Measurements from ENCODE around the gene CTPS2.

Gene CTPS2

DNA sequence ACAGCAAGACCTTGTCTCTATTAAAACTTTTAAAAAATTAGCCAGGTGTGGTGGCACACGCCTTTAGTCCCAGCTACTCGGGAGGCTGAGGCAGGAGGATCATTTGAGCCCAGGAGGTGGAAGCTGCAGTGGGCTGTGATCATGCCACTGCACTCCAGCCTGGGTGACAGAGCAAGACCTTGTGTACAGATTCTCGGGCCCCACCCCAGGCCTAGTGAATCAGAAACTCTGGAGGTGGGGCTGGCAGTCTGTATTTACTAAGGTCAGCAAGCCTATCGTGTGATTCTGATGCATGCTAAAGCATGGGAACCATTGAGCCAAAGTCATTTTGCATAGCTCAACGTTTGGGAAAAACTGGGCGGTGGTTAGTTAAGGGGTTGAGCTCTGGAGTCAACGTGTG lies 59.0 kb downstream of the CTPS2 start:
- no peak overlapping the region for H3K14ac ChIP-seq (ENCODE audit: low read length in 2 of 2)
- WGBS, result 96% methylated on average over 6 of the region's 7 CpGs
- no peak overlapping the region for H3K9ac ChIP-seq (ENCODE audit: low read length)
- peaks cover 5% of the 10 kb centered on the region for H3K4me1 ChIP-seq (ENCODE audit: control insufficient read depth, insufficient read depth, low read depth, low read length)
- no peaks in the 10 kb centered on the region for H3K79me1 ChIP-seq (replicated peaks; ENCODE audit: low read length, poor library complexity, severe bottlenecking)
- DNase-seq, result no peak
- H4K8ac ChIP-seq (ENCODE audit: low read length), result no peak overlapping the region
- no peak overlapping the region for H2BK15ac ChIP-seq (ENCODE audit: low read depth, poor library complexity, severe bottlenecking)
- no peak overlapping the region for H3K4ac ChIP-seq (ENCODE audit: low read depth in 1 of 2, low read length in 2 of 2)
- H2AK5ac ChIP-seq (ENCODE audit: low read length, severe bottlenecking), result no peak overlapping the region
- H3K4me3 ChIP-seq (ENCODE audit: insufficient read depth in 1 of 2, low read depth in 1 of 2, low read length in 2 of 2), result no peak overlapping the region
- H3K4me2 ChIP-seq (ENCODE audit: low read length, poor library complexity, severe bottlenecking), result no peak overlapping the region
- no peak overlapping the region for H4K91ac ChIP-seq (ENCODE audit: low read length)
- H2BK12ac ChIP-seq (ENCODE audit: low read length in 2 of 2), result no peak overlapping the region
- H2BK120ac ChIP-seq (ENCODE audit: low read depth, low read length), result no peak overlapping the region
- no peaks in the 10 kb centered on the region for H3K36me3 ChIP-seq (ENCODE audit: control insufficient read depth in 1 of 2, insufficient read depth in 2 of 2, low read depth in 1 of 2, low read length in 2 of 2)
- no peak overlapping the region for H3K27ac ChIP-seq (ENCODE audit: low read length, poor library complexity, severe bottlenecking)
- no peak overlapping the region for H2BK5ac ChIP-seq (ENCODE audit: low read depth, low read length, poor library complexity, severe bottlenecking)
- no peak overlapping the region for H3K18ac ChIP-seq (ENCODE audit: low read depth in 1 of 2, low read length in 2 of 2)
- peaks cover 0 to 16% of the 10 kb centered on the region in 2 experiments for H3K27me3 ChIP-seq (ENCODE audit: control insufficient read depth in 1 of 2, insufficient read depth in 1 of 2, low read length in 2 of 2)
- H3K23ac ChIP-seq (ENCODE audit: low read length in 2 of 2), result no peak overlapping the region
- no peaks in the 10 kb centered on the region for H3K9me3 ChIP-seq (ENCODE audit: control insufficient read depth, low read length)
- H2AFZ ChIP-seq (ENCODE audit: low read depth, low read length), result no peak overlapping the region

DNA sequence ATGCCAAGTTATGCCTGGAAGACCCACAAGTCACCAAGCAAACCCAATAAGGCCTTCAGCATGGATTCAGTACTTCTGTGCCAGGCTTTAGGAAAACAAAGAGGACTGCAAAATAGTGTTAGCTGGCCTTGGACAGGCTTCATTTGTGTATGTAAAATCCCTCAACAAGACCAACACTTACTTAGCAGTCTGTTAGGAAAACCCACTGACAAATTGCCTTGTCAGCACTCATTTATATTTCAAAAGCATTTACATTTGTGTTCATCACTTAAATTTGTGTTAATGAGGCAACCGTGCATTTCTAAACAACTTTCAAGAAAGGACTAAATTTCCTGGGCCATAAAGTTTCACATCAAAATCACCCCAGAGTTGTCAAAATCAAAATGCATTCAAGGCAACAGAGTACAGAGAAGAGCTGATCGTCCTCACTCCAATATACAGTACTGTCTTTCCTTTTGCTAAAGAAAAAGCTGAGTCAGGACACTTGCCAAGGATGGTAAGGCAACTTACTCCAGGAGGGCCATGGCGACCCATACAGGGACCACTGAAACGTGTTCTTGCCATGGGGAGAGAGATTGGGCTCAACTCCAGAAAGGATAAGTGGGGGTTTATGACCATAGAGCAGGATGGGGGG lies 61.0 kb downstream of the CTPS2 start:
- Histone ChIP-seq H3K14ac (ENCODE audit: low read length in 2 of 2) (no peak overlapping the region), H4K8ac (ENCODE audit: low read length) (no peak overlapping the region), H3K27me3 (ENCODE audit: control insufficient read depth in 1 of 2, insufficient read depth in 1 of 2, low read length in 2 of 2) (peaks cover 0 to 21% of the 10 kb centered on the region in 2 experiments), H3K4me2 (ENCODE audit: low read length, poor library complexity, severe bottlenecking) (no peak overlapping the region), H2BK5ac (ENCODE audit: low read depth, low read length, poor library complexity, severe bottlenecking) (no peak overlapping the region), H3K18ac (ENCODE audit: low read depth in 1 of 2, low read length in 2 of 2) (no peak overlapping the region), H2BK120ac (ENCODE audit: low read depth, low read length) (no peak overlapping the region), H3K79me1 (replicated peaks; ENCODE audit: low read length, poor library complexity, severe bottlenecking) (no peaks in the 10 kb centered on the region), H2AK5ac (ENCODE audit: low read length, severe bottlenecking) (no peak overlapping the region), H2BK15ac (ENCODE audit: low read depth, poor library complexity, severe bottlenecking) (no peak overlapping the region), H3K36me3 (ENCODE audit: control insufficient read depth in 1 of 2, insufficient read depth in 2 of 2, low read depth in 1 of 2, low read length in 2 of 2) (no peaks in the 10 kb centered on the region), H3K9ac (ENCODE audit: low read length) (no peak overlapping the region), H3K4me3 (ENCODE audit: insufficient read depth in 1 of 2, low read depth in 1 of 2, low read length in 2 of 2) (no peak overlapping the region), H4K91ac (ENCODE audit: low read length) (no peak overlapping the region), H3K9me3 (ENCODE audit: control insufficient read depth, low read length) (no peaks in the 10 kb centered on the region), H3K27ac (ENCODE audit: low read length, poor library complexity, severe bottlenecking) (no peak overlapping the region), H3K4me1 (ENCODE audit: control insufficient read depth, insufficient read depth, low read depth, low read length) (peaks cover 3% of the 10 kb centered on the region), H3K23ac (ENCODE audit: low read length in 2 of 2) (no peak overlapping the region), H2AFZ (ENCODE audit: low read depth, low read length) (no peak overlapping the region), H3K4ac (ENCODE audit: low read depth in 1 of 2, low read length in 2 of 2) (no peak overlapping the region), H2BK12ac (ENCODE audit: low read length in 2 of 2) (no peak overlapping the region)
- DNase-seq, result no peak
- 97% methylated on average over 3 of the region's 4 CpGs for WGBS

DNA sequence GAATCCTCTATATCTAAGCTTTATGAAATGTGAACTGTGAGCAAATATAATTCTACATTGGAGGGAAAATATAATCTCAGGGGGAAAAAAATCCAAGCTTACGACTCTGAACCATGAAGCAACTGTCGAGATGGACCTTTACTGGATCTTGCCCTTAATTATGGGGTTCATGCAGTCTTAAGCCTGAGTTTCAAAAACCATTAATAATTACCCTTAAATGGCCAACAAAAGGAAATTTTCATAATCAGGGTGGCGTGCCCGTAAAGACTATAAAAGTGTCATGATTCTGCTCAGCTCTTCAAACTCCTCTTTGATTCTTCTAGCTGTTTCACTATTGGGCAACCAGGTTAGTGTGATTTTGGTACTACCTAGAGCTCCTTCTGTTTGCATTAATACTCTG lies 62.6 kb downstream of the CTPS2 start, which contains the start of gene S100G:
Gene S100G (plus strand): TSS at position 301 of the 400 bp plus-strand sequence. CDS start 849 bp downstream, outside the sequence.
- Histone ChIP-seq H3K36me3 (ENCODE audit: control insufficient read depth in 1 of 2, insufficient read depth in 2 of 2, low read depth in 1 of 2, low read length in 2 of 2) (no peaks in the 10 kb centered on the region), H3K4me3 (ENCODE audit: insufficient read depth in 1 of 2, low read depth in 1 of 2, low read length in 2 of 2) (no peak within 1 kb of the TSS), H4K8ac (ENCODE audit: low read length) (no peak within 1 kb of the TSS), H2BK120ac (ENCODE audit: low read depth, low read length) (no peak within 1 kb of the TSS), H3K4me1 (ENCODE audit: control insufficient read depth, insufficient read depth, low read depth, low read length) (peaks cover 3% of the 10 kb centered on the region), H2BK12ac (ENCODE audit: low read length in 2 of 2) (no peak within 1 kb of the TSS), H3K79me1 (replicated peaks; ENCODE audit: low read length, poor library complexity, severe bottlenecking) (no peaks in the 10 kb centered on the region), H2AK5ac (ENCODE audit: low read length, severe bottlenecking) (no peak within 1 kb of the TSS), H2AFZ (ENCODE audit: low read depth, low read length) (no peak within 1 kb of the TSS), H3K23ac (ENCODE audit: low read length in 2 of 2) (no peak within 1 kb of the TSS), H3K9me3 (ENCODE audit: control insufficient read depth, low read length) (peaks cover 3% of the 10 kb centered on the region), H3K4me2 (ENCODE audit: low read length, poor library complexity, severe bottlenecking) (no peak within 1 kb of the TSS), H3K18ac (ENCODE audit: low read depth in 1 of 2, low read length in 2 of 2) (no peak within 1 kb of the TSS), H3K27ac (ENCODE audit: low read length, poor library complexity, severe bottlenecking) (no peak within 1 kb of the TSS), H4K91ac (ENCODE audit: low read length) (no peak within 1 kb of the TSS), H2BK5ac (ENCODE audit: low read depth, low read length, poor library complexity, severe bottlenecking) (no peak within 1 kb of the TSS), H3K14ac (ENCODE audit: low read length in 2 of 2) (no peak within 1 kb of the TSS), H3K9ac (ENCODE audit: low read length) (no peak within 1 kb of the TSS), H2BK15ac (ENCODE audit: low read depth, poor library complexity, severe bottlenecking) (no peak within 1 kb of the TSS), H3K4ac (ENCODE audit: low read depth in 1 of 2, low read length in 2 of 2) (no peak within 1 kb of the TSS), H3K27me3 (ENCODE audit: control insufficient read depth in 1 of 2, insufficient read depth in 1 of 2, low read length in 2 of 2) (peaks cover 0 to 14% of the 10 kb centered on the region in 2 experiments)
- DNase-seq, result no peak
- 97% methylated on average over 4 of the region's 4 CpGs for WGBS

DNA sequence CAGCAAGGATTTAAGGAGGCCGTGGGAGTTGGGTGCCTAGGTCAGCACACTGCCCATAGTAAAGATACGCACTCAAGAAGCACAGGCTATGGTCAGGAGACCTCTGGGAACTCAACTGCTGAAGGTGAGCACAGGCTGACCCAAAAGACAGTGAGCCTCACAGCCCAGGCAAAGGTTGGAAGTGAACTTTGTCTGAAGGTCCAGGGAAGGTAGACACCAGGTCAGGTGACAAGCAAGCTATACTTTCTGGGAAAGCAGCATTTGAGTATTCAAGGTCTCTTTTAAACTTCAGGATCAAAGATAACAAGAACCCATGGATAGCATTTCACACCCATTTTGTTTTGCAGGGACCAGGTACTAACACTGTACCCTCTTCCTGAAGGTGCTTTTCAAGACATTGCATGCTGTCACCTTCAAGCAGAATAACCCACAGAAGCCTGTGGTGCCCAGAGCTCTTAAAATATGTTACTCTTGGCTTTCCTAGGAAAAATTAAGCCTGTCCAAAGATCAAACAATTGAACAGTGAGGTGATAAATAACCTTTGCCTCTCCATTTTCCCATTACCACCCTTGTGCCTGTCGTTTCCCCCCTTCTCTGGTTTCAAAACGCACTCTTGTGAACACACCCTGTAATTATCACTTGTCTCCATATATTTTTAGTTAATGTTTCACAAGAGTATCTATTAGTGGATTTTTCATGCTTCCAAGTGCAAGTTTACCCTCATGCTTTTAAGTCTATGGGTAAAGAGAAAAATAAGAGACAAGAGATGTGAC lies 65.9 kb downstream of the CTPS2 start:
- Histone ChIP-seq H4K8ac (ENCODE audit: low read length) (no peak overlapping the region), H3K79me1 (replicated peaks; ENCODE audit: low read length, poor library complexity, severe bottlenecking) (no peaks in the 10 kb centered on the region), H3K9ac (ENCODE audit: low read length) (no peak overlapping the region), H2BK5ac (ENCODE audit: low read depth, low read length, poor library complexity, severe bottlenecking) (no peak overlapping the region), H2AK5ac (ENCODE audit: low read length, severe bottlenecking) (no peak overlapping the region), H3K18ac (ENCODE audit: low read depth in 1 of 2, low read length in 2 of 2) (no peak overlapping the region), H2BK12ac (ENCODE audit: low read length in 2 of 2) (no peak overlapping the region), H3K9me3 (ENCODE audit: control insufficient read depth, low read length) (peaks cover 3% of the 10 kb centered on the region), H3K4me3 (ENCODE audit: insufficient read depth in 1 of 2, low read depth in 1 of 2, low read length in 2 of 2) (no peak overlapping the region), H3K4me2 (ENCODE audit: low read length, poor library complexity, severe bottlenecking) (no peak overlapping the region), H3K36me3 (ENCODE audit: control insufficient read depth in 1 of 2, insufficient read depth in 2 of 2, low read depth in 1 of 2, low read length in 2 of 2) (no peaks in the 10 kb centered on the region), H2BK15ac (ENCODE audit: low read depth, poor library complexity, severe bottlenecking) (no peak overlapping the region), H3K4ac (ENCODE audit: low read depth in 1 of 2, low read length in 2 of 2) (no peak overlapping the region), H2BK120ac (ENCODE audit: low read depth, low read length) (no peak overlapping the region), H3K27me3 (ENCODE audit: control insufficient read depth in 1 of 2, insufficient read depth in 1 of 2, low read length in 2 of 2) (peaks cover 0 to 17% of the 10 kb centered on the region in 2 experiments), H4K91ac (ENCODE audit: low read length) (no peak overlapping the region), H3K4me1 (ENCODE audit: control insufficient read depth, insufficient read depth, low read depth, low read length) (no peaks in the 10 kb centered on the region), H3K27ac (ENCODE audit: low read length, poor library complexity, severe bottlenecking) (no peak overlapping the region), H3K23ac (ENCODE audit: low read length in 2 of 2) (no peak overlapping the region), H2AFZ (ENCODE audit: low read depth, low read length) (no peak overlapping the region), H3K14ac (ENCODE audit: low read length in 2 of 2) (no peak overlapping the region)
- 100% methylated on average over 3 of the region's 4 CpGs for WGBS
- DNase-seq, result no peak
